Measurements from ENCODE around the gene BRAF. TPM values are rescaled to one million over a fixed set of nuclear protein-coding genes. Genes with fewer than 3 reads are reported as not detected.
A peak's percentile ranks its signal among the peaks of the same experiment; 100 is the strongest.
"Not testable (repeated sequence)": the region's sequence is repeated elsewhere in the genome, so short reads cannot be mapped to it uniquely, and the experiment has no call there.

BRAF gene
- total and polyA plus RNA-seq, 8 donors = 5.2 to 21.7 (median 16.3) TPM

GRCh38 chr7:140723574-140723973 lies 201.2 kb downstream of the BRAF start:
- no peak for DNase-seq
- Histone ChIP-seq H3K4me1 (no peaks in the 10 kb centered on the region), H3K9me3 (no peaks in the 10 kb centered on the region)

GRCh38 chr7:140723006-140723405 lies 201.7 kb downstream of the BRAF start:
- no peak for ATAC-seq
- no peak overlapping the region for H3K27ac ChIP-seq
- FAIRE-seq = no peak
- DNase-seq = no peak
- peaks cover 0 to 8% (median 0%) of the 10 kb centered on the region in 3 donors for H3K36me3 ChIP-seq
- WGBS, 2 donors = 95 to 96% methylated on average over 6 of the region's 6 CpGs
- no peak overlapping the region for H3K4me3 ChIP-seq
- no peaks in the 10 kb centered on the region for H3K27me3 ChIP-seq
- intact Hi-C loops (cut with DNase I) = no loop called here
- no peaks in the 10 kb centered on the region for H3K4me1 ChIP-seq
- no peaks in the 10 kb centered on the region for H3K9me3 ChIP-seq
- TF ChIP-seq CTCF (IDR thresholded peaks at IDR 0.05) = no peak

More at GRCh38 chr7:140723574-140723973, 201.2 kb downstream of the BRAF start:
- no peak overlapping the region for H3K27ac ChIP-seq
- no peak for FAIRE-seq
- intact Hi-C loops (cut with DNase I) = no loop called here
- peaks cover 0 to 8% (median 0%) of the 10 kb centered on the region in 3 donors for H3K36me3 ChIP-seq
- H3K27me3 ChIP-seq = no peaks in the 10 kb centered on the region
- no peak for TF ChIP-seq CTCF (IDR thresholded peaks at IDR 0.05)
- H3K4me3 ChIP-seq = no peak overlapping the region
- ATAC-seq = no peak
- WGBS, 2 donors = 82 to 89% methylated on average over 3 of the region's 3 CpGs

- WGBS, 2 donors = 93 to 94% methylated on average over 1 of the region's 1 CpG
- intact Hi-C loops (cut with DNase I) = no loop called here
- no peak for FAIRE-seq
- Histone ChIP-seq H3K27ac (no peak overlapping the region), H3K9me3 (no peaks in the 10 kb centered on the region), H3K4me1 (no peaks in the 10 kb centered on the region), H3K27me3 (no peaks in the 10 kb centered on the region), H3K4me3 (no peak overlapping the region), H3K36me3 (peaks cover 0 to 8% (median 0%) of the 10 kb centered on the region in 3 donors)
- DNase-seq = no peak
- TF ChIP-seq CTCF (IDR thresholded peaks at IDR 0.05) = no peak
- ATAC-seq = peak in 1 of 4 donors; percentile 27
Measured at GRCh38 chr7:140722254-140722653, 202.5 kb downstream of the BRAF start.

- no peak for TF ChIP-seq CTCF (IDR thresholded peaks at IDR 0.05)
Measured at GRCh38 chr7:140719721-140720120, 205.0 kb downstream of the BRAF start.

GRCh38 chr7:140714331-140715040 lies 210.2 kb downstream of the BRAF start:
- WGBS, 2 donors = 95 to 98% methylated on average over 10 of the region's 10 CpGs
- no peak overlapping the region for H3K4me3 ChIP-seq
- no peak for FAIRE-seq
- ATAC-seq = no peak
- no peaks in the 10 kb centered on the region for H3K36me3 ChIP-seq
- H3K27ac ChIP-seq = no peak overlapping the region
- no peaks in the 10 kb centered on the region for H3K27me3 ChIP-seq
- no peaks in the 10 kb centered on the region for H3K9me3 ChIP-seq
- no peak for TF ChIP-seq CTCF (IDR thresholded peaks at IDR 0.05)
- no peaks in the 10 kb centered on the region for H3K4me1 ChIP-seq
- intact Hi-C loops (cut with DNase I) = no loop called here
- no peak for DNase-seq

More at GRCh38 chr7:140719721-140720120, 205.0 kb downstream of the BRAF start:
- no peaks in the 10 kb centered on the region for H3K9me3 ChIP-seq
- no peaks in the 10 kb centered on the region for H3K27me3 ChIP-seq
- intact Hi-C loops (cut with DNase I) = no loop called here
- H3K36me3 ChIP-seq = peaks cover 0 to 4% (median 0%) of the 10 kb centered on the region in 3 donors
- DNase-seq (no peak), ATAC-seq (no peak), FAIRE-seq (no peak)
- 81 to 88% methylated on average over 5 of the region's 5 CpGs for WGBS, 2 donors
- no peak overlapping the region for H3K27ac ChIP-seq
- H3K4me1 ChIP-seq = no peaks in the 10 kb centered on the region
- H3K4me3 ChIP-seq = no peak overlapping the region

GRCh38 chr7:140712392-140712791 lies 212.3 kb downstream of the BRAF start:
- H3K4me3 ChIP-seq; ATAC-seq; H3K36me3 ChIP-seq; intact Hi-C loops (cut with DNase I); DNase-seq; H3K27me3 ChIP-seq; H3K27ac ChIP-seq; FAIRE-seq; H3K9me3 ChIP-seq; H3K4me1 ChIP-seq: not testable (repeated sequence)

- H3K27ac ChIP-seq; H3K4me1 ChIP-seq; H3K4me3 ChIP-seq; H3K27me3 ChIP-seq; intact Hi-C loops (cut with DNase I); FAIRE-seq; H3K9me3 ChIP-seq; DNase-seq; ATAC-seq: not testable (repeated sequence)
- H3K36me3 ChIP-seq = peaks cover 0 to 12% (median 5%) of the 10 kb centered on the region in 3 donors
- 95 to 100% methylated on average over 4 of the region's 4 CpGs for WGBS, 2 donors
Measured at GRCh38 chr7:140708764-140709163, 216.0 kb downstream of the BRAF start.

Data from pancreas (tissue), 10 donors.